MCF 10A (cell line): ENCODE data around the gene WDR7. TPM values are rescaled to one million over a fixed set of nuclear protein-coding genes. Genes with fewer than 3 reads are reported as not detected.

Experiments
- BruUV-seq: library from RNA; stranded (reverse); fragments of 400-500 nt; replicated peaks from 2 replicates; lab custom pipeline; 2021; lab: Mats Ljungman, UMichigan
- CTCF ChIA-PET: fragments of 300-600 bp; sonication (Branson Sonifier 250); formaldehyde crosslinking; extraction: SDS; loops from one replicate; lab custom pipeline; 2021; ENCODE audit warnings: antibody characterized with exemption, inconsistent platforms; lab: Yijun Ruan, JAX
- POLR2A ChIA-PET: fragments of 300-600, 350-650 bp; sonication (Branson Sonifier 250); formaldehyde crosslinking; extraction: SDS; loops from one replicate; lab custom pipeline; 2020; ENCODE audit warnings: antibody characterized with exemption, inconsistent platforms; lab: Yijun Ruan, JAX
- DNase-seq: peaks from one replicate; pipeline ENCODE4 v3.0.0-alpha.2; 2018; ENCODE audit not compliant: unreplicated experiment
- H3K27ac Mint-ChIP-seq: one replicate; pipeline ENCODE4 v1.8.0; 2022; ENCODE audit warnings: mild to moderate bottlenecking, low read depth, mixed read lengths; ENCODE audit not compliant: unreplicated experiment
- H3K27me3 Mint-ChIP-seq: one replicate; pipeline ENCODE4 v1.8.0; 2022; ENCODE audit warnings: mixed read lengths; ENCODE audit not compliant: insufficient read depth, unreplicated experiment
- H3K36me3 Mint-ChIP-seq: one replicate; pipeline ENCODE4 v1.8.0; 2022; ENCODE audit warnings: mild to moderate bottlenecking, moderate library complexity, mixed read lengths; ENCODE audit not compliant: insufficient read depth, unreplicated experiment
- H3K4me1 Mint-ChIP-seq: one replicate; pipeline ENCODE4 v1.8.0; 2022; ENCODE audit warnings: mixed read lengths; ENCODE audit not compliant: insufficient read depth, unreplicated experiment
- H3K4me3 Mint-ChIP-seq: one replicate; pipeline ENCODE4 v1.8.0; 2022; ENCODE audit warnings: mild to moderate bottlenecking, moderate library complexity, mixed read lengths; ENCODE audit not compliant: unreplicated experiment
- H3K9me3 Mint-ChIP-seq: one replicate; pipeline ENCODE4 v1.8.0; 2022; ENCODE audit warnings: mixed read lengths; ENCODE audit not compliant: unreplicated experiment
- intact Hi-C: fragments of 100-400 bp; cut with micrococcal nuclease; formaldehyde crosslinking; loops from 2 replicates; pipeline ENCODE4 v1.14.1; 2022
- total RNA-seq: library from RNA; stranded (reverse); gene quantifications from 2 replicates; pipeline ENCODE4 v1.2.3, GENCODE V29; 2022
- TF ChIP-seq, protein P1 (sequence below): fragments of 200-600 bp; IDR thresholded peaks from one replicate; pipeline ENCODE4 v1.8.0; 2022; ENCODE audit warnings: antibody characterized with exemption, mild to moderate bottlenecking; ENCODE audit not compliant: unreplicated experiment

Gene WDR7
- total RNA-seq, 1 experiment from 2014 or later = 12.6 TPM

- POLR2A ChIA-PET = interaction anchor here (5.3 kb wide), 1 partner anchor 9 kb away, joined by 71 read pairs; the partner anchor contains the start of gene WDR7
- Mint-ChIP-seq H3K27me3 (no peaks in the 10 kb centered on the region), H3K9me3 (no peaks in the 10 kb centered on the region), H3K4me1 (peaks cover 22% of the 10 kb centered on the region), H3K27ac (no peak overlapping the region), H3K36me3 (peaks cover 8% of the 10 kb centered on the region), H3K4me3 (no peak overlapping the region)
- peak; percentile 69 for DNase-seq
- TF ChIP-seq, protein P1, sequence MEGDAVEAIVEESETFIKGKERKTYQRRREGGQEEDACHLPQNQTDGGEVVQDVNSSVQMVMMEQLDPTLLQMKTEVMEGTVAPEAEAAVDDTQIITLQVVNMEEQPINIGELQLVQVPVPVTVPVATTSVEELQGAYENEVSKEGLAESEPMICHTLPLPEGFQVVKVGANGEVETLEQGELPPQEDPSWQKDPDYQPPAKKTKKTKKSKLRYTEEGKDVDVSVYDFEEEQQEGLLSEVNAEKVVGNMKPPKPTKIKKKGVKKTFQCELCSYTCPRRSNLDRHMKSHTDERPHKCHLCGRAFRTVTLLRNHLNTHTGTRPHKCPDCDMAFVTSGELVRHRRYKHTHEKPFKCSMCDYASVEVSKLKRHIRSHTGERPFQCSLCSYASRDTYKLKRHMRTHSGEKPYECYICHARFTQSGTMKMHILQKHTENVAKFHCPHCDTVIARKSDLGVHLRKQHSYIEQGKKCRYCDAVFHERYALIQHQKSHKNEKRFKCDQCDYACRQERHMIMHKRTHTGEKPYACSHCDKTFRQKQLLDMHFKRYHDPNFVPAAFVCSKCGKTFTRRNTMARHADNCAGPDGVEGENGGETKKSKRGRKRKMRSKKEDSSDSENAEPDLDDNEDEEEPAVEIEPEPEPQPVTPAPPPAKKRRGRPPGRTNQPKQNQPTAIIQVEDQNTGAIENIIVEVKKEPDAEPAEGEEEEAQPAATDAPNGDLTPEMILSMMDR = no peak
- intact Hi-C loops = no loop called here
- no TSS peak for BruUV-seq
- CTCF ChIA-PET = interaction anchor here (1.4 kb wide), 1 partner anchor 11 kb away, joined by 4 read pairs; no protein-coding TSS in a partner anchor
These were observed 9.3 kb upstream of the WDR7 start for GRCh38 chr18:56641714-56642337.

DNA sequence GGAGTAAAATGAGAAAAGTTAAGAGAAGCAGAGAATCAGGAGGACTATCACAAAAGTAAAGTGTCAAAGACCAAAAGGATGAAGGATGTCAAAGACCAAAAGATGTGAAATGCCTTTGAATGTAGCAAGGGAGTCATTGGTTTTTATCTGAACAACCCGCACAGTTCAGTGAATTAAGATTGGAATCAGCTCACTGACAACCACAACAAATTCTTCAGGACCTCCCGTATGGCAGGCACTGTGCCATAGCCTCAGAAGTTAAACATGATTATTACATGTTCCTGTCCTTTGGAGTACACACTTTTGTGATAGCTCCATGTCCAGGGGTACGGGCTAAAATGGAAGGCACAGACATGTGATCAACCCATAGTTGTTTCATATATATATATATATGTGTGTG, 7.8 kb upstream of the WDR7 start:
- no peak for DNase-seq
- ChIA-PET POLR2A (interaction anchor here (0.7 kb wide), 1 partner anchor 868 kb away, joined by 3 read pairs; no protein-coding TSS in a partner anchor), CTCF (no interaction called here)
- Mint-ChIP-seq H3K27me3 (no peaks in the 10 kb centered on the region), H3K36me3 (peaks cover 6% of the 10 kb centered on the region), H3K4me3 (no peak overlapping the region), H3K4me1 (peaks cover 22% of the 10 kb centered on the region), H3K9me3 (no peaks in the 10 kb centered on the region), H3K27ac (no peak overlapping the region)
- intact Hi-C loops = no loop called here
- TF ChIP-seq, protein P1 = no peak
- BruUV-seq = no TSS peak

GRCh38 chr18:56645415-56646016, 5.6 kb upstream of the WDR7 start:
- Mint-ChIP-seq H3K4me1 (peaks cover 15% of the 10 kb centered on the region), H3K27ac (no peak overlapping the region), H3K9me3 (no peaks in the 10 kb centered on the region), H3K4me3 (no peak overlapping the region), H3K27me3 (no peaks in the 10 kb centered on the region), H3K36me3 (no peaks in the 10 kb centered on the region)
- CTCF ChIA-PET = interaction anchor here (0.7 to 1.6 kb wide), 10 partner anchors 10 to 936 kb away, joined by 3 to 5 read pairs (median 4); no protein-coding TSS in a partner anchor
- TF ChIP-seq, protein P1 = peak; percentile 55
- intact Hi-C loops = no loop called here
- no TSS peak for BruUV-seq
- peak; percentile 30 for DNase-seq
- POLR2A ChIA-PET = no interaction called here

DNA sequence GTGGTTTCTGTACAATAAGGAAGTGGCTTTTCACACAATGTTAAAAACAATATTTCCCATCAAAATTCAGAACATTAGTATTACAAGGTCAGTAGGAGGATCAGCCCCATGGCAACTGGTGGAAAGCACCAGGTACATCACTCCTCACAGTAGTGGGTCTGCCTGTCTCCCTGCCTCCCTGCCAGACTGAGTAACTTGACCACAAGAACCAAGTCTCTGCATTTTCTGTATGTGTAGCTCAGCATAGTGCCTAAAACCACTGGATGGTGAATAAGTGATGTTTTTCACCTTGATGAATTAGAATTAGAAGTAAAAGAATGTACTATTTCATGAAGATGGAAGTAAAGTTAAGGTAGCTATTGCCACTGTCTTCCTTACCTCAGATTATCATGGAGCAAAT, 4.1 kb upstream of the WDR7 start:
- TF ChIP-seq, protein P1 = no peak
- Mint-ChIP-seq H3K9me3 (no peaks in the 10 kb centered on the region), H3K27me3 (no peaks in the 10 kb centered on the region), H3K27ac (no peak overlapping the region), H3K4me3 (no peak overlapping the region), H3K4me1 (peaks cover 8% of the 10 kb centered on the region), H3K36me3 (no peaks in the 10 kb centered on the region)
- DNase-seq = no peak
- no TSS peak for BruUV-seq
- POLR2A ChIA-PET = interaction anchor here (0.7 to 1.4 kb wide), 3 partner anchors 9 to 800 kb away, joined by 3 to 8 read pairs (median 5); partner anchors contain the start of gene TXNL1
- CTCF ChIA-PET = interaction anchor here (0.6 to 1.8 kb wide), 6 partner anchors 9 to 930 kb away, joined by 3 to 5 read pairs (median 4); partner anchors contain the start of gene TXNL1
- intact Hi-C loops = no loop called here
